Mesothelial cell of epicardium (in vitro differentiated cells): ENCODE data around the gene COL25A1. TPM values are rescaled to one million over a fixed set of nuclear protein-coding genes. Genes with fewer than 3 reads are reported as not detected.

Source experiments
- DNase-seq, 2 experiments: peaks; one replicate each; pipeline ENCODE4 v3.0.0; 2021; ENCODE audit warnings: low spot score in 2 of 2; ENCODE audit not compliant: unreplicated experiment in 2 of 2
- H3K27ac Mint-ChIP-seq: 2 replicates; pipeline ENCODE4 v1.8.0; 2021; ENCODE audit warnings: mixed read lengths
- H3K27me3 Mint-ChIP-seq: 2 replicates; pipeline ENCODE4 v1.8.0; 2021; ENCODE audit warnings: low read depth, mixed read lengths
- H3K36me3 Mint-ChIP-seq: 2 replicates; pipeline ENCODE4 v1.8.0; 2021; ENCODE audit warnings: mixed read lengths
- H3K4me1 Mint-ChIP-seq: 2 replicates; pipeline ENCODE4 v1.8.0; 2021; ENCODE audit warnings: mixed read lengths
- H3K4me3 Mint-ChIP-seq: 2 replicates; pipeline ENCODE4 v1.8.0; 2021; ENCODE audit warnings: mild to moderate bottlenecking, moderate library complexity, mixed read lengths
- H3K9me3 Mint-ChIP-seq: 2 replicates; pipeline ENCODE4 v1.8.0; 2021; ENCODE audit warnings: mixed read lengths
- total RNA-seq: library from RNA; stranded (reverse); gene quantifications from 3 replicates; pipeline ENCODE4 v1.2.1, GENCODE V29; 2021
- TF ChIP-seq, protein P1 (sequence below): fragments of 200-600 bp; sonication (generic); IDR thresholded peaks from one replicate; pipeline ENCODE4 v1.5.0; 2021; ENCODE audit warnings: antibody characterized with exemption; ENCODE audit not compliant: unreplicated experiment

The COL25A1 gene
- total RNA-seq, 1 donor from 2014 or later: 56.7 TPM

DNA sequence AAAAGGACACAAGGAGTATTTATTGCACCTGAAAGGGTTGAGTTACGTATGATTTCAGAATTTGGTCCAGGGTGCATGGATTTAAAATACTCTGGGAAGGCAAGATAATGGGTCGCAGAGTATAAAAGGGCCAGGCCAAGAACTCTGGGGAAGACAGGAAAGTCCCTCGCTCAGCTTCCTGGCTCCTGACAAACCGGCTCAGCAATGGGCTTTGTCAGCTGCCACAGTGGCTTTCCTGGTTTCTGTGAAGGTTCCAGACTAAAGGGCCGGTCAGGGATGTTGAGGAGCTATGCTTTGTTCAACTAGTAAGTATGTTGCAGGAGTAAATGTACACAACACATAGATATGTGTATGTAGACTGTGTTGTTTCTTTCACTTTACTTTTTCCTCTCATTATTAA is 385.2 kb downstream of the COL25A1 start:
- H3K9me3 Mint-ChIP-seq: no peaks in the 10 kb centered on the region
- no peak overlapping the region for H3K27ac Mint-ChIP-seq
- no peak for DNase-seq
- TF ChIP-seq, protein P1, sequence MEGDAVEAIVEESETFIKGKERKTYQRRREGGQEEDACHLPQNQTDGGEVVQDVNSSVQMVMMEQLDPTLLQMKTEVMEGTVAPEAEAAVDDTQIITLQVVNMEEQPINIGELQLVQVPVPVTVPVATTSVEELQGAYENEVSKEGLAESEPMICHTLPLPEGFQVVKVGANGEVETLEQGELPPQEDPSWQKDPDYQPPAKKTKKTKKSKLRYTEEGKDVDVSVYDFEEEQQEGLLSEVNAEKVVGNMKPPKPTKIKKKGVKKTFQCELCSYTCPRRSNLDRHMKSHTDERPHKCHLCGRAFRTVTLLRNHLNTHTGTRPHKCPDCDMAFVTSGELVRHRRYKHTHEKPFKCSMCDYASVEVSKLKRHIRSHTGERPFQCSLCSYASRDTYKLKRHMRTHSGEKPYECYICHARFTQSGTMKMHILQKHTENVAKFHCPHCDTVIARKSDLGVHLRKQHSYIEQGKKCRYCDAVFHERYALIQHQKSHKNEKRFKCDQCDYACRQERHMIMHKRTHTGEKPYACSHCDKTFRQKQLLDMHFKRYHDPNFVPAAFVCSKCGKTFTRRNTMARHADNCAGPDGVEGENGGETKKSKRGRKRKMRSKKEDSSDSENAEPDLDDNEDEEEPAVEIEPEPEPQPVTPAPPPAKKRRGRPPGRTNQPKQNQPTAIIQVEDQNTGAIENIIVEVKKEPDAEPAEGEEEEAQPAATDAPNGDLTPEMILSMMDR: no peak
- H3K27me3 Mint-ChIP-seq: no peaks in the 10 kb centered on the region
- peaks cover 16% of the 10 kb centered on the region for H3K4me1 Mint-ChIP-seq
- no peak overlapping the region for H3K4me3 Mint-ChIP-seq
- H3K36me3 Mint-ChIP-seq: no peaks in the 10 kb centered on the region

DNA sequence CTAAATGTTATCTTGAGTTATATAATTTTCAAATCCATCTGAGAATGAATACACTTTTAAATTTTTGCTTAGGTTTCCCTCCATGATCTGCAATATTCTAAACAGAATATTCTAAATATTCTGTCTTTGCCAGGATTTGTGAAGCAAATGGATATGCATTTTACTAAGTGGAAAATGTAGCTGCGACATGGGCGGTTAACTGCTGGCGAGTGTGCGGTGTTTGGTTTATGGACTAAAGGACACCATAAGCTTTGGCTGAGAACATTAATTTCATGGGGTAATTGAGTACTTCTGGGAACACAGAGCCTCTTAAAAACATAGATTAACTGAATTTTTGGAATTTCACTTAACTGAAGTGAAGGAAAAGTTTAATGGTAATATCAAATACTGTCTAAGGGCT is 385.8 kb downstream of the COL25A1 start:
- H3K36me3 Mint-ChIP-seq: no peaks in the 10 kb centered on the region
- H3K4me1 Mint-ChIP-seq: peaks cover 19% of the 10 kb centered on the region
- TF ChIP-seq, protein P1: no peak
- H3K27me3 Mint-ChIP-seq: no peaks in the 10 kb centered on the region
- no peak overlapping the region for H3K4me3 Mint-ChIP-seq
- no peak for DNase-seq
- H3K9me3 Mint-ChIP-seq: no peaks in the 10 kb centered on the region
- no peak overlapping the region for H3K27ac Mint-ChIP-seq

DNA sequence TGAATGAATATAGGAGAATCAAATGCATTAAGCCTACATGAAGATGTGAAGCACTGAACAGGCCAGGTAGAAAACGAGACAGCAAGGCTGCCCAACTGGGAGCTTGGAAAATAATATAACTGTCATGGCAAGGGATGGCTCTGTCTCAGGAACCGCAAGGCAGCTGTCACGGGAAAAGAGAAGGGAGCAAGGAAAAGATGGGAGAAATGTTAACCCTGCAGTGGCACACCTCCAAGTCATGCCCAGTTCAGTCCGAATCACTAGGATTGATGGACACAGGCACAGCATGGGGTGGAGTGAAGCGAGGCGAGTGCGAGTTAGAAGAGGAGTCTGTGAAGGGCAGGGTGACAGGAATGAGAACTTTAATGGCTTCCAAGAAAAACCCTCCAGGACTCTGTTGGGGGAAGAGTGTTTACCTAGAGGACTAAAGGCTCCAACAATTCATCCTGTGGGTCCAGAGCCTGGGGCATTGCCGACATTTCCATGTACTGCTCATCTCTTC is 395.5 kb downstream of the COL25A1 start:
- Mint-ChIP-seq H3K9me3 (no peaks in the 10 kb centered on the region), H3K36me3 (no peaks in the 10 kb centered on the region), H3K4me3 (no peak overlapping the region), H3K4me1 (peaks cover 21% of the 10 kb centered on the region), H3K27ac (no peak overlapping the region), H3K27me3 (no peaks in the 10 kb centered on the region)
- no peak for DNase-seq
- TF ChIP-seq, protein P1: no peak

DNA sequence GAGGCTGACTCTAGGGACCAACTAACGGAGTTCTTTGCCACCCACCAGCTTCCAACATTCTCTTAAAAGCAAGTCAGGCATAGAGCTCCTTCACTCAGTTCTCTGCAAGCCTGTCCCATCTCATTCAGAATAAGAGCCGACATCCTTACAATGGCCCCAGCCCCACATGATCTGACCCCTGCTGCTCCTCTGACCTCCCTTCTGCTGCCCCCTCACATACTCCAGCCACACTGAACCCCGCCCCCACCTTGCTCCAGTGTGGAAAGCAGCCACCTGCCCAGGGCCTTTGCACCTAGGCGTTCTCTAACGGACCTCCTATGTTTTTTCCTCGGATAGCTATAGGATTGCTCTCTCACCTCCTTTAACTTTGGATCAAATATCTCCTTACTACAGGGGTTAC is 396.5 kb downstream of the COL25A1 start:
- TF ChIP-seq, protein P1: no peak
- Mint-ChIP-seq H3K4me3 (no peak overlapping the region), H3K27ac (no peak overlapping the region), H3K9me3 (no peaks in the 10 kb centered on the region), H3K4me1 (peaks cover 18% of the 10 kb centered on the region), H3K27me3 (no peaks in the 10 kb centered on the region), H3K36me3 (no peaks in the 10 kb centered on the region)
- no peak for DNase-seq

- no peak overlapping the region for H3K27ac Mint-ChIP-seq
- TF ChIP-seq, protein P1: no peak
- H3K36me3 Mint-ChIP-seq: no peaks in the 10 kb centered on the region
- H3K4me1 Mint-ChIP-seq: peaks cover 20% of the 10 kb centered on the region
- DNase-seq: no peak
- H3K9me3 Mint-ChIP-seq: no peaks in the 10 kb centered on the region
- H3K4me3 Mint-ChIP-seq: no peak overlapping the region
- H3K27me3 Mint-ChIP-seq: no peaks in the 10 kb centered on the region
Observed at GRCh38 chr4:108903464-108904221, 398.8 kb downstream of the COL25A1 start.
